Fibroblast of lung (primary cell): Measurements from ENCODE around the gene CASKIN2.

Source experiments
- CTCF ChIP-seq, 2 donors: IDR thresholded peaks in 1 of 2; conservative IDR thresholded peaks in 1 of 2; 1 replicate in 1 of 2; 2 replicates in 1 of 2; pipeline ENCODE4 v1.5.1; 2011 to 2012; ENCODE audit warnings: low read length in 2 of 2, control low read depth in 1 of 2, inconsistent platforms in 1 of 2, low read depth in 1 of 2, mild to moderate bottlenecking in 1 of 2
- EZH2 ChIP-seq: IDR thresholded peaks from 2 replicates; pipeline ENCODE4 v1.5.1; 2012; ENCODE audit warnings: low read length, control low read depth, mild to moderate bottlenecking; ENCODE audit errors: missing control alignments

GRCh38 chr17:75475144-75475835, 40.0 kb downstream of the CASKIN2 start:
- TF ChIP-seq CTCF (conservative IDR thresholded peaks at IDR 0.05 in 1 of 2, IDR thresholded peaks at IDR 0.05 in 1 of 2; ENCODE audit: low read depth in 1 of 2, low read length in 2 of 2) (no peak), EZH2 (no peak)
